SK-N-SH (cell line): ENCODE data around the gene LMAN2. TPM values are rescaled to one million over a fixed set of nuclear protein-coding genes. Genes with fewer than 3 reads are reported as not detected.

Experiments used
- CTCF ChIA-PET: fragments of 300-600, 350-600 bp; formaldehyde crosslinking; extraction: SDS; loops from one replicate; lab custom pipeline; 2021; lab: Yijun Ruan, JAX
- POLR2A ChIA-PET: fragments of 350-600 bp; sonication (Branson Sonifier 250); formaldehyde crosslinking; extraction: SDS; loops from one replicate; lab custom pipeline; 2020; ENCODE audit warnings: antibody characterized with exemption, inconsistent platforms; lab: Yijun Ruan, JAX
- DNase-seq: peaks from one replicate; pipeline ENCODE4 v3.0.0; 2012
- H2AFZ ChIP-seq: fragments of 200-600 bp; sonication (generic); 2 replicates; pipeline ENCODE4 v1.8.1; 2016; ENCODE audit warnings: antibody characterized with exemption, mild to moderate bottlenecking, low read depth
- H3F3A ChIP-seq: fragments of 200-600 bp; sonication (generic); replicated peaks from 2 replicates; pipeline ENCODE3; 2016; ENCODE audit warnings: antibody characterized with exemption, mild to moderate bottlenecking; ENCODE audit not compliant: insufficient read depth
- H3K27ac ChIP-seq, 2 experiments: fragments of 200-500 bp in 1 of 2; fragments of 200-600 bp in 1 of 2; sonication (Bioruptor generic) in 1 of 2; sonication (generic), shearing (Covaris generic) in 1 of 2; 2 replicates each; pipeline versions ENCODE4 v1.5.1 to v1.6.1; 2014 to 2016; ENCODE audit warnings: low read depth in 2 of 2, inconsistent platforms in 1 of 2, low read length in 1 of 2, mild to moderate bottlenecking in 1 of 2, mixed read lengths in 1 of 2
- H3K27me3 ChIP-seq: fragments of 200-600 bp; sonication (generic), shearing (Covaris generic); 2 replicates; pipeline ENCODE4 v1.6.1; 2016; ENCODE audit warnings: mixed run types; ENCODE audit not compliant: insufficient read depth
- H3K36me3 ChIP-seq, 2 experiments: fragments of 200-500 bp in 1 of 2; fragments of 200-600 bp in 1 of 2; sonication (Bioruptor generic) in 1 of 2; sonication (generic) in 1 of 2; replicated peaks in 1 of 2; 2 replicates each; pipeline versions ENCODE3 to v1.5.1; 2014 to 2016; ENCODE audit warnings: low read length in 1 of 2, mild to moderate bottlenecking in 1 of 2; ENCODE audit not compliant: insufficient read depth in 2 of 2, control insufficient read depth in 1 of 2
- H3K4me1 ChIP-seq, 2 experiments: fragments of 200-500 bp in 1 of 2; fragments of 200-600 bp in 1 of 2; sonication (Bioruptor generic) in 1 of 2; sonication (generic), shearing (Covaris generic) in 1 of 2; 2 replicates each; pipeline versions ENCODE4 v1.5.1 to v1.6.1; 2014 to 2016; ENCODE audit warnings: low read depth in 1 of 2, low read length in 1 of 2, mixed run types in 1 of 2; ENCODE audit not compliant: insufficient read depth in 2 of 2, control insufficient read depth in 1 of 2
- H3K4me2 ChIP-seq: fragments of 200-600 bp; sonication (generic), shearing (Covaris generic); 2 replicates; pipeline ENCODE4 v1.6.1; 2017; ENCODE audit warnings: mixed run types
- H3K4me3 ChIP-seq, 2 experiments: fragments of 200-500 bp in 1 of 2; fragments of 200-600 bp in 1 of 2; sonication (Bioruptor generic) in 1 of 2; sonication (generic), shearing (Covaris generic) in 1 of 2; 2 replicates each; pipeline versions ENCODE4 v1.5.1 to v1.8.1; 2014 to 2016; ENCODE audit warnings: low read depth in 2 of 2, inconsistent platforms in 1 of 2, low read length in 1 of 2, mild to moderate bottlenecking in 1 of 2, mixed read lengths in 1 of 2, moderate library complexity in 1 of 2
- H3K79me2 ChIP-seq: fragments of 200-600 bp; sonication (generic); 2 replicates; pipeline ENCODE4 v1.8.1; 2017; ENCODE audit warnings: mild to moderate bottlenecking; ENCODE audit not compliant: insufficient read depth
- H3K9ac ChIP-seq: fragments of 200-600 bp; sonication (generic); 2 replicates; pipeline ENCODE4 v1.6.1; 2017; ENCODE audit warnings: mixed run types
- H3K9me2 ChIP-seq: fragments of 200-600 bp; sonication (generic); 2 replicates; pipeline ENCODE4 v1.6.1; 2017; ENCODE audit warnings: mixed run types
- H3K9me3 ChIP-seq: fragments of 200-600 bp; sonication (generic); 2 replicates; pipeline ENCODE4 v1.6.1; 2017; ENCODE audit warnings: mixed run types, mild to moderate bottlenecking, moderate library complexity
- H4K20me1 ChIP-seq: fragments of 200-600 bp; sonication (generic); 2 replicates; pipeline ENCODE4 v1.6.1; 2017; ENCODE audit warnings: mild to moderate bottlenecking, mixed run types; ENCODE audit not compliant: insufficient read depth
- ELF1 ChIP-seq: IDR thresholded peaks from 2 replicates; pipeline ENCODE4 v1.4.0; 2012
- FOXJ3 ChIP-seq: sonication (generic); formaldehyde crosslinking; IDR thresholded peaks from 2 replicates; pipeline ENCODE4 v1.5.1; 2020; ENCODE audit warnings: mild to moderate bottlenecking, missing genetic modification reagents
- GATA2 ChIP-seq: sonication (generic); formaldehyde crosslinking; IDR thresholded peaks from 2 replicates; pipeline ENCODE4 v1.5.0; 2020; ENCODE audit warnings: mild to moderate bottlenecking, missing genetic modification reagents
- JUND ChIP-seq: IDR thresholded peaks from 2 replicates; pipeline ENCODE4 v1.4.0; 2012
- NRF1 ChIP-seq: IDR thresholded peaks from 2 replicates; pipeline ENCODE4 v1.6.1; 2012; ENCODE audit warnings: low read depth, mild to moderate bottlenecking, low read length
- POLR2AphosphoS5 ChIP-seq: IDR thresholded peaks from 2 replicates; pipeline ENCODE4 v1.6.1; 2012; ENCODE audit warnings: low read depth, low read length
- RCOR1 ChIP-seq: fragments of 150-350 bp; IDR thresholded peaks from 2 replicates; pipeline ENCODE4 v1.6.1; 2017; ENCODE audit warnings: antibody characterized with exemption, low read length
- RFX5 ChIP-seq: IDR thresholded peaks from 2 replicates; pipeline ENCODE4 v1.6.1; 2012; ENCODE audit warnings: mild to moderate bottlenecking, improper control_type of control experiment, low read length
- SIN3A ChIP-seq: IDR thresholded peaks from 2 replicates; pipeline ENCODE4 v1.6.1; 2012; ENCODE audit warnings: low read depth, mild to moderate bottlenecking, low read length, moderate library complexity, borderline replicate concordance
- SMC3 ChIP-seq: IDR thresholded peaks from 2 replicates; pipeline ENCODE4 v1.6.1; 2012; ENCODE audit warnings: low read depth, low read length, improper control_type of control experiment
- TCF12 ChIP-seq: IDR thresholded peaks from 2 replicates; pipeline ENCODE4 v1.4.0; 2012
- TEAD4 ChIP-seq: IDR thresholded peaks from 2 replicates; pipeline ENCODE4 v1.4.0; 2012; ENCODE audit warnings: mild to moderate bottlenecking, borderline replicate concordance; ENCODE audit not compliant: insufficient read depth
- YY1 ChIP-seq: IDR thresholded peaks from 2 replicates; pipeline ENCODE4 v1.4.0; 2012; ENCODE audit warnings: low read depth, mild to moderate bottlenecking
- WGBS: methylation state at CpG from one replicate; pipeline ENCODE4 v1.1.6; 2017; ENCODE audit warnings: low lambda C conversion rate; 5-methylcytosine and 5-hydroxymethylcytosine counted together
- polyA plus RNA-seq, 3 experiments: library from polyadenylated mRNA; depleted of rRNA; stranded (reverse); fragments of >200 nt; gene quantifications; 2 replicates each; pipeline ENCODE4 v1.2.3, GENCODE V29; 2012
- TF ChIP-seq, protein P1 (sequence below): IDR thresholded peaks from 2 replicates; pipeline ENCODE4 v1.4.0; 2012; ENCODE audit warnings: low read depth, borderline replicate concordance
- TF ChIP-seq, protein P2 (sequence below): IDR thresholded peaks from 2 replicates; pipeline ENCODE4 v1.4.0; 2012; ENCODE audit warnings: low read depth, borderline replicate concordance
- TF ChIP-seq, protein P3 (sequence below): IDR thresholded peaks from 2 replicates; pipeline ENCODE4 v1.6.1; 2012; ENCODE audit warnings: mild to moderate bottlenecking, low read depth, low read length, moderate library complexity

LMAN2 gene
- polyA plus RNA-seq, 1 of the 3 experiments (the other 2 are of a cell fraction), result 500 TPM

DNA sequence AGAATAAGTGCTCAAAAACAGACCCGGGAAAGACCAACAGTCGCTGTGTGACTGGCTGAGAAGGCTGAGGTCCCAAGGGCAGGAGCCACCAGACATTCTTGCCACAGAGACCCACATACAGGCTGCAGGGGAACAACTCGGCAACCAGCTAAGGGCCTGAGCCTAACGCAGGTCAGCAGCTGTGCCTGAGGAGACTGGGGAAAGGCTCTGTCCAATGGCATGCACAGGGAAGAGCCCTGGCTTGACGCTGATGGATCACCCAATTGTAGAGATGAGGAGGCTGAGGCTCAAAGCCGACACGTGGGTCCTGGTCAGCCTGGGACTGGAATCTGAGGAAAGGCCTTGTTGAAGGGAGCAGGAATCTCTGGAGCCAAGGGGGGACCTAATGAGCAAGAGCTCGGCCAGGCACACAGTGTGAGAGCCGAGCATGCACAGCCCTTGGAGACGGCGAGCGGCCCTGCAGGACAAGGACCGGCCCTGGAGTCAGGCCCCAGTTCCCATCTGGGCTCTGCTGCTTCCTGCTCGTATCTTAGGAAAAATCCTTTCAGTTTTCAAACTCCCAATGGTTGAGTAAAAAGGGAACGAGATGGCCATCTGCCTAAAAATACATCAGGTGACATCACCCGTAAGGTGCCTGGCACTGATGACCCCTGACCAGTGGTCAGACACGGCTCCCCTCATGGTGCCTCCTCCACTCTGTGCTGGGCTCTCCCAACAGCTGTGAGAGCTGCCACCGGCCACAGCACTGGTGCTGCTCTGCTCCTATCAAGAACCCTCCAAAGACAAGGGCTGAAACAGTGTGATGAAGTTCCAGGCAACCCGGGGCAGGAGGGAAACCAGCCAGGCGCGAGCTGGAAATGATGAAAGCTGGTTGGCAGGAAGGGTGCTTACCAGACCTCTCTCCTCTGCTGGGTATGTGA, 16.4 kb downstream of the LMAN2 start (continued):
- TF ChIP-seq TEAD4 (no peak), SMC3 (no peak), RFX5 (no peak), SIN3A (no peak), GATA2 (CRISPR knock-in tag) (no peak)
- TF ChIP-seq, protein P1, sequence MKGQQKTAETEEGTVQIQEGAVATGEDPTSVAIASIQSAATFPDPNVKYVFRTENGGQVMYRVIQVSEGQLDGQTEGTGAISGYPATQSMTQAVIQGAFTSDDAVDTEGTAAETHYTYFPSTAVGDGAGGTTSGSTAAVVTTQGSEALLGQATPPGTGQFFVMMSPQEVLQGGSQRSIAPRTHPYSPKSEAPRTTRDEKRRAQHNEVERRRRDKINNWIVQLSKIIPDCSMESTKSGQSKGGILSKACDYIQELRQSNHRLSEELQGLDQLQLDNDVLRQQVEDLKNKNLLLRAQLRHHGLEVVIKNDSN, result no peak
- TF ChIP-seq, protein P2, sequence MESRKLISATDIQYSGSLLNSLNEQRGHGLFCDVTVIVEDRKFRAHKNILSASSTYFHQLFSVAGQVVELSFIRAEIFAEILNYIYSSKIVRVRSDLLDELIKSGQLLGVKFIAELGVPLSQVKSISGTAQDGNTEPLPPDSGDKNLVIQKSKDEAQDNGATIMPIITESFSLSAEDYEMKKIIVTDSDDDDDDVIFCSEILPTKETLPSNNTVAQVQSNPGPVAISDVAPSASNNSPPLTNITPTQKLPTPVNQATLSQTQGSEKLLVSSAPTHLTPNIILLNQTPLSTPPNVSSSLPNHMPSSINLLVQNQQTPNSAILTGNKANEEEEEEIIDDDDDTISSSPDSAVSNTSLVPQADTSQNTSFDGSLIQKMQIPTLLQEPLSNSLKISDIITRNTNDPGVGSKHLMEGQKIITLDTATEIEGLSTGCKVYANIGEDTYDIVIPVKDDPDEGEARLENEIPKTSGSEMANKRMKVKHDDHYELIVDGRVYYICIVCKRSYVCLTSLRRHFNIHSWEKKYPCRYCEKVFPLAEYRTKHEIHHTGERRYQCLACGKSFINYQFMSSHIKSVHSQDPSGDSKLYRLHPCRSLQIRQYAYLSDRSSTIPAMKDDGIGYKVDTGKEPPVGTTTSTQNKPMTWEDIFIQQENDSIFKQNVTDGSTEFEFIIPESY, result no peak

DNA sequence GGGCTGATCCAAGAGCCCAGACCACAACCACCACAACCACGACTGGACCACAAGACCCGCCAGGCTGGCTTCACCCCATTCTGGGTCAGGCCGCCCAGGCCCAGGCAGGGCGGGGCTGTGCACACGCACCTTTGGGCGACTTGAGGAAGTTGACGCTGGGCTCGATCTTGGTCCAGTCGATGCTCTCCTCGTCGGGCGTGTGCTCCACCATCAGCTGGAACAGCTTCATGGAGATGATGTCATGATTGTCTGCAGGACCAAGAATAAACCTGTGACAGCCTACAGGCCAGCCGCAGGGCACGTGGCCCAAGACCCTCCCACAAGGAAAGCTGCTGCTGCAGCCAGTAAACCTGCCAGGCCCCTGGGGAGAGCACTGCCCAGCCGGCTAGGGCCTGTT, 17.3 kb downstream of the LMAN2 start:
- no peak overlapping the region for H3K4me3 ChIP-seq
- H3K36me3 ChIP-seq, result peaks cover 3 to 89% of the 10 kb centered on the region in 2 experiments
- no peak overlapping the region for H2AFZ ChIP-seq
- no peak overlapping the region for H3K27ac ChIP-seq
- no peaks in the 10 kb centered on the region for H3K9me3 ChIP-seq
- H3K79me2 ChIP-seq, result peaks cover 3% of the 10 kb centered on the region; the same call in 1 of the 2 replicates
- TF ChIP-seq YY1 (no peak), TEAD4 (no peak), GATA2 (CRISPR knock-in tag) (no peak), NRF1 (no peak), FOXJ3 (CRISPR knock-in tag) (no peak), RCOR1 (no peak), JUND (no peak), ELF1 (no peak), TCF12 (no peak), POLR2AphosphoS5 (no peak)
- TF ChIP-seq, protein P3, sequence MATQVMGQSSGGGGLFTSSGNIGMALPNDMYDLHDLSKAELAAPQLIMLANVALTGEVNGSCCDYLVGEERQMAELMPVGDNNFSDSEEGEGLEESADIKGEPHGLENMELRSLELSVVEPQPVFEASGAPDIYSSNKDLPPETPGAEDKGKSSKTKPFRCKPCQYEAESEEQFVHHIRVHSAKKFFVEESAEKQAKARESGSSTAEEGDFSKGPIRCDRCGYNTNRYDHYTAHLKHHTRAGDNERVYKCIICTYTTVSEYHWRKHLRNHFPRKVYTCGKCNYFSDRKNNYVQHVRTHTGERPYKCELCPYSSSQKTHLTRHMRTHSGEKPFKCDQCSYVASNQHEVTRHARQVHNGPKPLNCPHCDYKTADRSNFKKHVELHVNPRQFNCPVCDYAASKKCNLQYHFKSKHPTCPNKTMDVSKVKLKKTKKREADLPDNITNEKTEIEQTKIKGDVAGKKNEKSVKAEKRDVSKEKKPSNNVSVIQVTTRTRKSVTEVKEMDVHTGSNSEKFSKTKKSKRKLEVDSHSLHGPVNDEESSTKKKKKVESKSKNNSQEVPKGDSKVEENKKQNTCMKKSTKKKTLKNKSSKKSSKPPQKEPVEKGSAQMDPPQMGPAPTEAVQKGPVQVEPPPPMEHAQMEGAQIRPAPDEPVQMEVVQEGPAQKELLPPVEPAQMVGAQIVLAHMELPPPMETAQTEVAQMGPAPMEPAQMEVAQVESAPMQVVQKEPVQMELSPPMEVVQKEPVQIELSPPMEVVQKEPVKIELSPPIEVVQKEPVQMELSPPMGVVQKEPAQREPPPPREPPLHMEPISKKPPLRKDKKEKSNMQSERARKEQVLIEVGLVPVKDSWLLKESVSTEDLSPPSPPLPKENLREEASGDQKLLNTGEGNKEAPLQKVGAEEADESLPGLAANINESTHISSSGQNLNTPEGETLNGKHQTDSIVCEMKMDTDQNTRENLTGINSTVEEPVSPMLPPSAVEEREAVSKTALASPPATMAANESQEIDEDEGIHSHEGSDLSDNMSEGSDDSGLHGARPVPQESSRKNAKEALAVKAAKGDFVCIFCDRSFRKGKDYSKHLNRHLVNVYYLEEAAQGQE, result no peak
- no peak overlapping the region for H3K9ac ChIP-seq
- POLR2A ChIA-PET, result no interaction called here
- no peaks in the 10 kb centered on the region for H3K9me2 ChIP-seq
- no peaks in the 10 kb centered on the region for H3K4me1 ChIP-seq
- CTCF ChIA-PET, result interaction anchor here (0.6 to 4.4 kb wide), 6 partner anchors 10 to 56 kb away, joined by 3 to 23 read pairs (median 3); no protein-coding TSS in a partner anchor
- H3K27me3 ChIP-seq, result no peaks in the 10 kb centered on the region
- no peak for DNase-seq
- H3K4me2 ChIP-seq, result no peak overlapping the region
- WGBS, result 90% methylated on average over 9 of the region's 15 CpGs
- H4K20me1 ChIP-seq, result no peaks in the 10 kb centered on the region
- no peaks in the 10 kb centered on the region for H3F3A ChIP-seq
